Measurements from ENCODE around the gene ATP4B.

GRCh38 chr13:113657851-113658741, at the start of gene ATP4B:
- no peak for TF ChIP-seq POLR2A (IDR thresholded peaks at IDR 0.05)
- no peak for TF ChIP-seq CTCF (IDR thresholded peaks at IDR 0.05)
